ENCODE measurements around the gene RIN1.

The RIN1 gene

DNA sequence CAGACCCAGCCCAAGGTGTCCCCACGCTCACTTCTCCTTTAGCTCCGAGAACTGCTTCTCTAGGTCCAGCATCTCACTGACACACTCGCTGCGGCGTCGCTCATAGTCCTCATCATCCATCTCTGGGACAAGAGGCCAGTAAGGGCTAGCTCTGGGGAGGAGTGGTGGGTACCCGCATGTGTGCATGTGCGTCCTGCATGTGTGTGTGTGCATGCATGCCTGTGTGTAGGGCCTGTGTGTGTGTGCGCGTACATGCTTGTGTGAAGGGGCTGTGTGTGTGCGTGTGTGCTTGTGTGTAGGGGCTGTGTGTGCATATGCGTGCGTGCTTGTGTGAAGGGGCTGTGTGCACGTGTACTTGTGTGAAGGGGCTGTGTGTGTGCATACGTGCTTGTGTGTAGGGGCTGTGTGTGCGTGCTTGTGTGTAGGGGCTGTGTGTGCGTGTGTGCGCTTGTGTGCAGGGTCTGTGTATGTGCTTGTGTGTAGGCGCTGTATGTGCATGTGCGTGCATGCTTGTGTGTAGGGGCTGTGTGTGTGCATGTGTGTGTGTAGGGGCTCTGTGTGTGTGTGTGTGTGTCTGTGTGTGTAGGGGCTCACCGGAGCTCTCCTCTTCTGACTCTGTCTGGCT lies 5.4 kb upstream of the RIN1 start:
- DNase-seq (ENCODE audit: low read depth) = no peak
- no peak for TF ChIP-seq CTCF (IDR thresholded peaks at IDR 0.05; ENCODE audit: control insufficient read depth, extremely low read depth, insufficient read depth)
- no peak overlapping the region for H3K4me3 ChIP-seq (ENCODE audit: low read depth, low read length)

DNA sequence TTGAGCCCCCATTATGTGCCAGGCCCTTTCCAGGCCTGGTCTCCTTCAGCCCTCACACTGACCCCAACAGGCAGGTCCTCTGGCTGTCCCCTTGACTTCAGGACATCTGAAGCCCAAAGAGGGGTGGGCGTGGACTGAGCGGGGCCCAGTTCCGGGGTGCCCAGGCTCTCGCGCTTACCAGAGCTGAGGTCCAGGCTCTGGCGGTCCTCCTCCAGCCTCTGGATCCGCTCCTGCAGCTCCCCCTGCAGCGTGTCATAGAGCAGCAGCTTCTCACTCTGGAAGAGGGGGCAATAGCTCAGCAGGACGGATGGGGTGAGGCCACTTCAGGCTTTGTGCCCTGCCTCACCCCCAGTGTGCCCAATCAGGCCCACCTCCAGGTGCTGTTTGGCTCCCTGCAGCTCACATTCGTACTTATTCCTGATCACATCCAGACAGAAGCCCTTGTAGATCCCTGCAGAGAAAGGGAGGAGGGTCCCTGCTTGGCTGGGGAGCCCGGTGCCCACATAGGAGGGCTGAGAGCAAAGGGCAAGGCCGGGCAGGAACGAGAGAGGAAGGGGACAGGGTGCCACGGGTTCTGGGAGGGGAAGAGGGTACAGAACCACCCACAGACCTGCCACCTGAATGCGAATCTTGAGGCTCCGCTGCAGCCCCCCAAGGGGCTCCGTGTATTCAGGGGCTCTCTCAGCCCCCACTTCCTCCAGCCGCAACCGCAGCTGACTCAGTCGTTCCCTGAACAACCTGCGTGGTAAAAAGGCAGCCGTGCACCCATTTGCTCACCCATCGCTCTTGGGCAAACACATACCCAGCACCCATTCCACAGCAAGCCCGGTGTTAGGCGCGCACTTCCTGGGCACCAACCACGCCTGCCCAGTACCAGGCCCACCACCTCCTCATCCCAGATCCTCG lies 4.6 kb upstream of the RIN1 start:
- H3K4me3 ChIP-seq (ENCODE audit: low read depth, low read length) = no peak overlapping the region
- no peak for DNase-seq (ENCODE audit: low read depth)
- no peak for TF ChIP-seq CTCF (IDR thresholded peaks at IDR 0.05; ENCODE audit: control insufficient read depth, extremely low read depth, insufficient read depth)

GRCh38 chr11:66339686-66340483 lies 3.7 kb upstream of the RIN1 start:
- TF ChIP-seq CTCF (IDR thresholded peaks at IDR 0.05; ENCODE audit: control insufficient read depth, extremely low read depth, insufficient read depth) = no peak
- no peak for DNase-seq (ENCODE audit: low read depth)
- no peak overlapping the region for H3K4me3 ChIP-seq (ENCODE audit: low read depth, low read length)

DNA sequence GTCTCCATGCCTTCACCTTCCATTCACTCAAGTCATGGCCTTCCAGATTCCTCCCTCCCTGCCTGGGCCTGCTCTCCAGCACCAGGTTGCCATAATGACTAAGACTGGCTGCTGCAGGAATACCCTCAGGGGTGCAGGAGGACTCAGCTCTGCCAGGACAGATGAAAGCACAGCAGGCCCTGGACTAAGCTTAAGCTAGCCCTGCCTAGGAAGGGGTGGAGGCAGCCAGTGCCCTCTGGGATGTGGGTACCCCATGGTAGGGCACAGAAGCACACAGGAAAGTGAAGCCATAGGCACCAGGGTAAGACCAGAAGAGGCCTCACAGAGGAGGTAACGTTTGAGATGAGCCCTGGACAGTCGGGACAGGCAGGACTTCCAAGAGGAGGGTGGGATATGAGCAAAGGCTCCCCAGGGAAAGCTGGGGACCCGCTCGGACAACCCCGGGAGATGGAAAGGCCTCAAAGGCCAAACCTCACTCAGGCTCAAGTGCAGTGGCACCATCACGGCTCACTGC lies 3.0 kb upstream of the RIN1 start:
- no peak for DNase-seq (ENCODE audit: low read depth)
- H3K4me3 ChIP-seq (ENCODE audit: low read depth, low read length) = no peak overlapping the region
- TF ChIP-seq CTCF (IDR thresholded peaks at IDR 0.05; ENCODE audit: control insufficient read depth, extremely low read depth, insufficient read depth) = no peak

GRCh38 chr11:66338276-66339161 lies 2.3 kb upstream of the RIN1 start:
- no peak overlapping the region for H3K4me3 ChIP-seq (ENCODE audit: low read depth, low read length)
- no peak for TF ChIP-seq CTCF (IDR thresholded peaks at IDR 0.05; ENCODE audit: control insufficient read depth, extremely low read depth, insufficient read depth)
- DNase-seq (ENCODE audit: low read depth) = no peak

Data from LNCaP clone FGC (cell line).